Activated T-helper 1 cell treated with anti-CD3 and anti-CD28 coated beads, Interleukin-2, amount 50 U/mL, for 16 hours (primary cell): Measurements from ENCODE around the gene MSRB1.
"Not testable (repeated sequence)": the region's sequence is repeated elsewhere in the genome, so short reads cannot be mapped to it uniquely, and the experiment has no call there.

Experiments used
- DNase-seq, 2 donors: peaks; one replicate each; pipeline ENCODE4 v3.0.0-alpha.2; 2020; ENCODE audit warnings: low read depth in 1 of 2, low spot score in 1 of 2

Gene MSRB1

DNA sequence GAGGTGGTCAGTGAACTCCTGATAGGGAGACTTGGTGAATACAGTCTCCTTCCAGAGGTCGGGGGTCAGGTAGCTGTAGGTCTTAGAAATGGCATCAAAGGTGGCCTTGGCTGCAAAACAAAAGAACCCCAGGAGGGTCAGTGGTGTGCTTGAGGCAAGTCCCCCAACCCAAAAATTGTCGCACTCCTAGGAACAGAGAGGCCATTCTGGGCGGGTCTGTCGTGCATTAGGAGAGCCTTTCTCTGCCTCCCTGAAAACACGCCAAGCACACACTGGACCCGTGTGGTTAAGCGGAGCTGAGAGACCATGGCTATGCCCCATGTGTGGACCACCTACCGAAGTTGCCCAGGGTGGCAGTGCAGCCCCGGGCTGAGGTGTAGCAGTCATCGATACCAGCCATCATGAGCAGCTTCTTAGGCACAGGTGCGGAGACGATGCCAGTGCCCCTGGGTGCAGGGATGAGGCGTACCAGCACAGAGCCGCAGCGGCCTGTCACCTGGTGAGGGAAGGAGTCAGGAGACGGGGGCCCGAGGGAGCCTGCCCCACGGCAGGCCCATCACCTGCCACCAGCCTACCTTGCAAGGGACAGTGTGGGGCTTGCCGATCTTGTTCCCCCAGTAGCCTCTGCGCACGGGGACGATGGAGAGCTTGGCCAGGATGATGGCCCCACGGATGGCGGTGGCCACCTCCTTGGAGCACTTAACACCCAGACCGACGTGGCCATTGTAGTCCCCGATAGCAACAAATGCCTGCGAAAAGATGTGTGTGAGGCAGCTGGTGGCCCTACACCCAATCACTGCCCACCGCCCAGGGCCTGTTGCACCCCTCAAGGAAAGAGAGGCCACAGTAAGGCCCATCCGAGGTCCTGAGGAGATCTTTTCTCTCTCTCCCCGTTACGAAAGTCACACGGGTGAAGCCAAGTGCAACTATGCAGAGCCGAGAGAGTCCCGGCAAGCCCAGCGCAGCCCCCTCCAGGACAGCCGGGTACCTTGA, 19.5 kb upstream of the MSRB1 start:
- DNase-seq: not testable (repeated sequence)

DNA sequence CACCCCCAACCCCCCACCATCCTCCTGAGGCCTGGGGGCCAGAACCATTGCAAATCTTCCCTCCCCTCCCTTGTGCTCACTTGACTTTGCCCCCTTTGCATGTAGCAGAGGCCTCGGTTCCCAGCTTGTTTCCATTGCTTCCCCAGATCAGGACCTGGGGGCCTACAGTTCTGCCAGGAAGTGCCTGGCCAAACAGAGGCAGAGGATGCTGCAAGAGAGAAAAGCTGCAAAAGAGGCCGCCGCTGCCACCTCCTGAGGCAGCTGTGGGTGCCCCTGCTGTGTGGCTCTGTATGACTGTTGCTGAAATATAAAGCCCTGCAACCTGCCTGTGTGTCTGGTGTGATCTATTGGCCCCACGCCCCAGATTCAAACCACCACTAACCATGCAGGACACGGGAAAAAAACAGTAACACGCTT, 18.7 kb upstream of the MSRB1 start:
- DNase-seq: no peak

DNA sequence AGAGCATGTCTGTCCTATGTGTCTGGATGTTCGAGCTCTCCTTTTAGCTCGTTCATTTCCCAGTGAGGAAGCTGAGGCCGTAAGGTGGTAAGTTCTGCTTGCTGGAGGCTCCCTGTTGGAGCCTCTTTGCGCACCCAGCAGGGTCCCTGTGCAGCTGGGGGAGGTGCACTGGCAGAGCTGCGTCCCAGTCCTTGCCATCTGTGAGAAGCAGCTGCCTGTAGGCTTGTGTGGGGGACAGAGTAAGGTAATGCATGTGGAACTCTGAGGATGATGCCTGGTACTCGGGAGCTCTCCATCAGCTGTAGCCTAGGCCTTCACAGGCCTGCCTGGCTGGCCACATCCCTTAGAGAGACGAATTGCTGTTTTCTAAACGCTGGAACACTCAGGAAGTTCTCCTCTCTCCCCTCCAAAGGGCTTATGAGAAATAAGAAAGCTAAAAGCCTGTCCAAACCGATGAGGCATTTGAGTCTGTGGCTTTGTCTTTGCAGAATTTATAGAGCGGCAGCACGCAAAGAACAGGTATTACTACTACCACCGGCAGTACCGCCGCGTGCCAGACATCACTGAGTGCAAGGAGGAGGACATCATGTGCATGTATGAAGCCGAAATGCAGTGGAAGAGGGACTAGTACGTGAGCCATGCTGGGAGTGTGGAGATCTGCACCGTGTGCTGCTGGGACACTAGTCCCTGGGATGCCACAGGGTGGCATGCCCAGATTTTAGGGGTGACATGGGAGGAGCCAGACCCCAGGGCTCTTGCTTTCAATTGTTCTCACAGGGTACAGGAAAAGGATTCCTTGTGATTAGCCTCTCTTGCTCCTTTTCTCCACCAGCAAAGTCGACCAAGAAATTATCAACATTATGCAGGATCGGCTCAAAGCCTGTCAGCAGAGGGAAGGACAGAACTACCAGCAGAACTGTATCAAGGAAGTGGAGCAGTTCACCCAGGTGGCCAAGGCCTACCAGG, 17.9 kb upstream of the MSRB1 start:
- DNase-seq: no peak

DNA sequence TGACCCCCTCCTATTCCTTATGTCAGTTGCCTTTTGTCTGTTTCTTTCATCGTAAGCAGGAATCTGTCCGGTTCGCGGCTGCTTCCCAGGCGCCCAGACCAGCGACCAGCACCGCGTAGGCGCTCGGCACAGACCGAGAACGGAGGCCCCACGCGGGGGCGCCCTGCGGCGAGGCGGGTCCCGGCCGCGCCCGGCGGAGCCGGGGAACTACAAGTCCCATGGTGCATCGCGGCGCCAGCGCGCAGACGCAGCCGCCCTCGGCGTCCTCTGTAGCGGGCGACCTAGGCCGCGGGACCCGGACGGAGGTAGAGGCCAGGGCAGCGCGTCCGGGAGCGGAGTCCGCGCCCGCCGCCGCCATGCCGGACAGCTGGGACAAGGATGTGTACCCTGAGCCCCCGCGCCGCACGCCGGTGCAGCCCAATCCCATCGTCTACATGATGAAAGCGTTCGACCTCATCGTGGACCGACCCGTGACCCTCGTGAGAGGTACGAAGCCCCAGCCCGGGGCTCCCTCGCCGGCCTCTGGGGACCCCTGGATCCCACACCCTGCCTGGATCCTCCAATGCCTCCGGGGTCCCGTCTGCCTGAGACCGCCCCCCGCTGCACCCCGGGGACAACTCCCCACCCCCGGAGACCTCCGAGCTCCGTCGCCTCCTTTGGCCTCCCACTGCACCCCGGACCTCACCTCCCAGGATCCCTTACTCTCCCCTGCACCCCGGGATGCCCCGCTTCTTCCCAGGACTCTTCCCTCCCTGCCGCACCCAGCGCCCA, 16.5 kb upstream of the MSRB1 start, which contains the start of gene NDUFB10:
TSS of gene NDUFB10 (plus strand) at position 270 of the 771 bp plus-strand sequence. CDS start at position 357, 87 bp downstream.
- peak; percentile 83 to 86 for DNase-seq

DNA sequence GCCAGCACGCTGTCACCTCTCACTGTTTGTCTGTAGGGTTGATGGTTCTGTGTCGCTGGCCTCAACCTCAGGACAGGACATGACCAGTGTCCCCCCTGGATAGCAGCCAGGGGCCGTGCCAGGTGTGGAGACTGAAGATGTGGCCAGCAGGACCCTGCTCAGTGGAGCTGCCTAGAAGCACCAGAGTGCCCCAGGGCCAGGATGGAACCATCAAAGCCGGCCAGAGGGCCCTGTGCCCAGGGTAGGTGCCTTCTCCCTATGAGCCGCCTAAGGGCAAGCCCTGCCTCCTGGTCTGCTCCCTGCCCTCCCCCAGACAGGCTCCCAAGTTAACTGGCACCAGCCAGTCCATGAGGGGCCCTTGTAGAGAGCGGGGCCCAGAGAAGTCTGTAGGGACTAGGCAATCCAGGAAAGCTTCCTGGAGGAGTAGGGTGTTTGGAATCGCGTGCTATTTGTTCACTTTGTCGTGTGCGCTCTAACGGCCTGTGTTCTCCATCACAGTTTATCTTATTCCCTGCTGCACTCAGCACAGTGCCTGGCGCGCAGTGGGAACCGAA, 15.8 kb upstream of the MSRB1 start:
- DNase-seq: no peak

DNA sequence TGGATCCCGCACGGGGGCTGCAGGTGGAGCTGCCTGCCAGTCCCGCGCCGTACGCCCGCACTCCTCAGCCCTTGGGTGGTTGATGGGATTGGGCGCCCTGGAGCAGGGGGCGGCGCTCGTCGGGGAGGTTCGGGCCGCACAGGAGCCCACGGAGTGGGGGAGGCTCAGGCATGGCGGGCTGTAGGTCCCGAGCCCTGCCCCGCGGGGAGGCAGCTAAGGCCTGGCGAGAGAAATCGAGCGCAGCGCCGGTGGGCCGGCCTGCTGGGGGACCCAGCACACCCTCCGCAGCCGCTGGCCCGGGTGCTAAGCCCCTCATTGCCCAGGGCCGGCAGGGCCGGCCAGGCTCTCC, 15.1 kb upstream of the MSRB1 start:
- not testable (repeated sequence) for DNase-seq

DNA sequence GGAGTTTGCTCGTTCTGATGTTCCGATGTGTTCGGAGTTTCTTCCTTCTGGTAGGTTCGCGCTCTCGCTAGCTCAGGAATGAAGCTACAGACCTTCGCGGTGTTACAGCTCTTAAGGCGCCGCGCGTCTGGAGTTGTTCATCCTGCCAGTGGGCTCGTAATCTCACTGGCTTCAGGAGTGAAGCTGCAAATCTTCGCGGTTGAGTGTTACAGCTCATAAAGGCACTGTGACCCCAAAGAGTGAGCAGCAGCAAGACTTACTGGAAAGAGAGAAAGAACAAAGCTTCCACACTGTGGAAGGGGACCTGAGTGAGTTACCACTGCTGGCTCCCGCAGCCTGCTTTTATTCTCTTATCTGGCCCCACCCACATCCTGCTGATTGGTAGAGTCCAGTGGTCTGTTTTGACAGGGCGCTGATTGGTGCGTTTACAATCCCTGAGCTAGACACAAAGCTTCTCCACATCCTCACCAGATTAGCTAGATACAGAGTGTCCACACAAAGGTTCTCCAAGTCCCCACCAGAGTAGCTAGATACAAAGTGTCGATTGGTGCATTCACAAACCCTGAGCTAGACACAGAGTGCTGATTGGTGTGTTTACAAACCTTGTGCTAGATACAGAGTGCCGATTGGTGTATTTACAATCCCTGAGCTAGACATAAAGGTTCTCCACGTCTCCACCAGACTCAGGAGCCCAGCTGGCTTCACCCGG, 14.6 kb upstream of the MSRB1 start:
- not testable (repeated sequence) for DNase-seq

DNA sequence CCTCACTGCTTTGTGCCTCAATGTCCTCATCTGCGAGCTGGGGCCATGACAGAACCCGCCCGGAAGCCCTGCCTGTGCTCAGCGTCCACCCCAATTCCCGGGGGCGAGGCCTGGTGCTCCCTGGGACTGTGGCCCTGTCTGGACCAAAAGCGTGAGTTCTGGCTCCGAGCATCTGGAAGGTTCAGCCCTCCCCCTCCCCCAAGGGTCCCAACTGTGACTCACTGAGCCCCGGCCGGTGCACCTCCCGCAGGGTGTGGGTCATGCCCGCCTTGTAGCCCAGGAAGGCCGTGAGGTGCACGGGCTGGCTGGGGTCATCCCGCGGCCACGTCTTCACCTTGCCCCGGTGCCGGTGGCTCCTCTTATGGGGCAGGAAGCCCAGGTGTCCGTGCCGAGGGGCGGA, 10.7 kb upstream of the MSRB1 start:
- no peak for DNase-seq

DNA sequence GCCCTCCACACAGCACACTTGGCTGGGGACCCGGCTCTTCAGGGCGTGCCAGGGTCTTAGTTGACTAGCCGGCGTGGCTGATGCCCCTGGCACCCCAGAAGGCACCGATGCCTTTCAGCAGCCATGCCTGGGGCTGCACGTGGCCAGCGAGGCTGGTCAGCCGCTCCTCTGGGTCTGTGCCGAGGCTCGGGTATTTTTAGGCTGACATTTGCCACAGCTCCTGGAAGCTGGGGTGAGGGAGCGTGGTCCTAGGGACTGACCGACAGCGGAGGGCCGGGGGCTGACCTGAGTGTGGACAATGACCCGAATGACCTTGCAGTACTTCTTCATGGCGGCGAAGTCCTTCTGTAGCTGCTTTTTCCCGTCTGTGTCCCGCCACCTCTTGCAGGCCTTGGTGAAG, 7.6 kb upstream of the MSRB1 start:
- DNase-seq: no peak

DNA sequence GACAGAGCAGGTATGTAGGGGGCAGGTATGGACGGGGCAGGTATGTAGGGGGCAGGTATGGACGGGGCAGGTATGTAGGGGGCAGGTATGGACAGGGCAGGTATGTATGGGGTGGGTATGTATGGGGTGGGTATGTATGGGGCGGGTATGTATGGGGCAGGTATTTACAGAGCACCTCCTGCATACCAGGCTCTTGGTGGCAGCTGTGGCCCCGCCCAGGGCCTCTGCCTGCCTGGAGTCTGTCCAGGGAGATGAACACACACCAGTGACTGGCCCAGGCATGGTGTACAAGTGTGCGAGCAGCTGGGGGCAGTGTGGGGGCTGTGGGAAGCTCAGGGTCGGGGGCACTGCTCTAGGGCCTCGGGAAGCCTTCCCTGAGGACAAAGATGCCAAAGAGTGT, 7.0 kb upstream of the MSRB1 start:
- no peak for DNase-seq

DNA sequence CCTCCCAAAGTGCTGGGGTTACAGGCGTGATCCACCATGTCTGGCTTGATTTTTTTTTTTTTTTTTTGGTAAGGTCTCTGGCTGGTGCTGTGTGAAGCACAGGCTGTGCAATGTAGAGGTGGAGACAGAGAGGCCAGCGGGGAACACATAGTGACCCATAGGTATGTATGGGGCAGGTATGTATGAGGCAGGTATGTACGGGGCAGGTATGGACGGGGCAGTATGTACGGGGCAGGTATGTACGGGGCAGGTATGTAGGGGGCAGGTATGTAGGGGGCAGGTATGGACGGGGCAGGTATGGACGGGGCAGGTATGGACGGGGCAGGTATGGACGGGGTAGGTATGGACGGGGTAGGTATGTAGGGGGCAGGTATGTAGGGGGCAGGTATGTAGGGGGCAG, 6.5 kb upstream of the MSRB1 start:
- no peak for DNase-seq

DNA sequence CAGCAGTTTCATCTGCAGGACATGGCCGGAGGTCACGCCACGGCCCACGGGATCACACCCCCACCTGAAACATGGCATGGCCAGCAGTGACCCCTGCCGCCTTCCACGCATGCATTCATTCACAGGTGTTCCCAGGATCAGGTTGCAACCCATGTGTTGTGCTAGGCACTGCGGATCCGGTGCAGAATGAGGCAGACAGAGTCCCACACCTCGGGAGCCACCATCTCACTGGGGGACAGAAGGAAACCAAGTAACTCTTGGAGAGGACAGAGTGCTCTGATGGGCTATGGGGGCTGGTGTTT, 4.3 kb upstream of the MSRB1 start:
- no peak for DNase-seq

DNA sequence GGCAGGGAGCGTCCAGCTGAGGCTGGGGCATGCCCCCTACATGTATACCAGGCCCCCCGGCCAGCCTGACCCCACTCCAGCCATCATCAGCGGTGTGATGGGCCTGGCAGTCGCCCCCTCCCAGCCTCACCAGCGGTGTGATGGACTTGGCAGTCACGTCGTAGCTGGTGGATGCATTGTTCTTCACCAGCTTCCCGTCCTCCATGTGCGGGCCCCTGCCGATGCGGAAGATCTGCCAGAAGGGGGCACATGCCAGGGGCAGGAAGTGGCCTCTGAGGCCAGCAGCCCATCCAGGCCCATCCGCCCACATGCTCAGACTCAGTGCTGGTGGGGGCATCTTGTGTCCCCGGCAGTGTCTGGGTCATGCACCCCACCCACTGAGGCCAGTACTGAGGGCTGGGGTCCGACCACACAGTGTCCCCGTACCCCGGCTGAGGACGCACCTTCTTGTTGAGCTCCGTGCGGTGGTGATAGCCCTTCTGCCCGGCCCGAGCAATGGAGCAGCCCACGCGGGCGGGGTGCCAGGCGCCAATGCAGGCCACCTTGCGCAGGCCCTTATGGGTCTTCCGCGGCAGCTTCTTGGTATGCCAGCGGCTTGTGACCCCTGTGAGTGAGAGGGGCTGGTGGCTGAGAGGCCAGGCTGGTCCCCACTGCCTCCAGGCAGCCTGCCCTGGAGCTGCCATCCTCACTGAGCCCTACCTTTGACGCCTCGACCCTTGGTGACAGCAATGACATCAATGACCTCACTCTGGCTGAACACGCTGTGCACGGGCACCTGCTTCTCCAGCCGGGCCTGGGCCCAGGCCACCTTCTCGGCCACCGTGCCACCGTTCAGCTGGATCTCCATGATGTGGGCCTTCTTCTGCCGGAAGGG, 3.7 kb upstream of the MSRB1 start:
- DNase-seq: no peak

DNA sequence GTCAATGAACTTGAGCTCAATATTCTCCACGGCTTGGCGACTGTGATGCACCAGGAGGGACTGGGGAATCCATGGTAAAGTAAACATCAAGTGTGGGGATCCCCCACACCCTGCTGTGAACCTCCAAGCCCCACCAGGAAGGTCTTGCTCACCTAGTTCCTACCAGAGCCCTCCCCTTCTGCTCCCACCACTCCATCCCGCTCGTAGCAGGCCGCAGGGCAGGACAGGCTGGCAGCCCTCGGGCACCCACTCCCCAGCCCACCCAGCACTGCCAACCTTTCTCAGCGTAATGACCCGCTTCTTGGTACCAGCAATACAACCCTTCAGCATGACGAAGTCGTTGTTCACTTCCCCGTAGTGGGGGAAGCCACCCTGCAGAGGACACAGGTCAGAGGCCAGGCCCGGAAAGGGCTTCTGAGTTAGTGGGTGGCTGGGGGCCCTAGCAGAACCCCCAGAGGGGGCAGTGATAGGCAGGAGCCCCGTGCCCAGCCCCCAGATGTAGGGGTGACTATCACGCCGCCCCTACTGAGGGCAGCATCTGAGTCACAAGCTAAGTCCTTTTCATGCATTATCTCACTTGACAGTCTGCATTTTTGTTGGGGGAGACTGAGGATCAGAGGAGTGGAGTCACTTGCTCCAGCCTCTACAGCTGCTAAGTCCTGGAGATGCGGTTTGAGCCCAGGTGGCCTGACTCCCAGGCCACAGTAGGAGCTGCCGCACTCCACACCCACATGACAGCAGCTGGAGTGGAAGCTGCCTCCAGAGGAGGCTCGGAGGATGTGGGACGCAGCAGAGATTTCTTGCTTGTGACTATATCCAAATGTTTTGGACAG, 2.8 kb upstream of the MSRB1 start:
- DNase-seq: no peak

DNA sequence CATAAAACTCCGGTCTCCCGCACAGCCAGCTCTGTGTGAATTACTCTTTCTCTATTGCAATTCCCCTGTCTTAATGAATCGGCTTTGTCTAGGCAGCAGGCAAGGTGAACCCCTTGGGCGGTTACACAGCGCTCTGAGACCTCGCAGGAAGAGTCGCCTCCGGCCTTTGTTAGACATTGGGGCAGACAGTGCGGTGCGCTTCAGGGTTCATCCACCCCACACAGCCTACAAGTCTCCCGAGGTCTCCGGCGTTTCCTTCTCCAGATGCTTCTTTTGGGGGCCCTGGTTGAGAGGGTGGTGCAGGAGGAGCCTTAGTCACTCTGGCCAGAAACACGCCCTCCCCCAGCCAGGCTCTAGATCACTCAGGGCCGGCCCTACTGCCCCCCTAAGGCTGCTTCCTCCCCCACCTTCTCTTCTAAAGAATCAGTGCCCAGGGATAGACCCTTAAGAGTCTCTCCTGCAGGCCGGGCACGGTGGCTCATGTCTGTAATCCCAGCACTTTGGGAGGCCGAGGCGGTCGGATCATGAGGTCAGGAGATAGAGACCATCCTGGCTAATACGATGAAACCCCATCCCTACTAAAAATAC, 1.7 kb upstream of the MSRB1 start:
- no peak for DNase-seq

DNA sequence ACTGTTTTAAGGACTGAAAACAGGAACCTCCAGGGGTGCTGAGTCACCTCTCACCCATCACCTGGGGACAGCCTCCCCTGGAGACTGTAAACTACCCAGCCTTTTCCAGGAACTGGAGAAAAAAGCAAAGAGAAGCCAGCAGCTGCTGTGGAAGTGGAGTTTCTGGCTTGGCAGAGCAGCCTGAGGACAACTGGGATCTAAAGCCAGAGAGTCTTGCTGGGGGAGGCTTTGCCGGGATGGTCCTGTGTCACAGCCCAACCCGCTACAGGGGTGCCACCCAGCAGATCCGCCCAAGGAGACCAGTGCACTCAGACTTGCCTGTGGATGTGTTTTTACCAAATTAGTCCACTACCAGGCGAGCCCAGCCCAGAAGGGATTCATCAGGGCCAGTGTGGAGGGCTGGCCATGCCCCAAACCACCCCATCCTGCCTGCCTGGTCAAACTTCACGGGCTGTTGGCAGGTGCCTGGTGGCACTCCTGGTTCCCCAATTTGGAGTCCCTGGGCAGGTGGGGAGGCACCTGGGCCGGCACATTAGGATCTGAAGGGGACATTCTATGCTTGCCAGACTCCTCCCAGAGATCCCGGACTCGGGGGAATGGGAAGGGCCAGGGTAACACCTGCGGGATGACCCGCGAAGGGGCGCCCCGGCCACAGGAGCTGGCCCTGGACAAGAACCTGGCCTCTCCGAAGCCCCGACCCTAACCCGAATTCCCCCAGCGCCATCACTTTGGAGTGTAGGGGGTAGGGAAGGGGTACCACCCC, 771 bp downstream of the MSRB1 start:
- no peak for DNase-seq
